ENCODE results near the gene STRADA. TPM values are rescaled to one million over a fixed set of nuclear protein-coding genes. Genes with fewer than 3 reads are reported as not detected.
A peak's percentile ranks its signal among the peaks of the same experiment; 100 is the strongest.

The STRADA gene
- total and polyA plus RNA-seq, 10 of the 15 experiments (the other 5 are each of a cell fraction or from before 2014, with no cell fraction given) = 13.3 to 54.1 (median 44.0) TPM

GRCh38 chr17:63741408-63742173 is at the start of gene STRADA (continued):
- TF ChIP-seq YY1 (IDR thresholded peaks at IDR 0.05; ENCODE audit: low read depth, low read length) (peak; percentile 58; the same call in 1 of the 2 replicates), CEBPB (IDR thresholded peaks at IDR 0.05; ENCODE audit: borderline replicate concordance in 1 of 2, low read depth in 2 of 2, low read length in 2 of 2) (no peak), NBN (IDR thresholded peaks at IDR 0.05) (peak; percentile 74), ESRRA (IDR thresholded peaks at IDR 0.05; ENCODE audit: low read length) (no peak), NFXL1 (IDR thresholded peaks at IDR 0.05; ENCODE audit: borderline replicate concordance) (no peak), BACH1 (IDR thresholded peaks at IDR 0.05; ENCODE audit: borderline replicate concordance) (peak; percentile 83), FOS (IDR thresholded peaks at IDR 0.05; ENCODE audit: borderline replicate concordance, extremely low read depth, insufficient read length) (no peak), MXI1 (IDR thresholded peaks at IDR 0.05; ENCODE audit: low read depth, low read length) (peak; percentile 83), ZSCAN29 (IDR thresholded peaks at IDR 0.05) (no peak), IKZF2 (IDR thresholded peaks at IDR 0.05) (peak; percentile 86 to 90), NFIC (IDR thresholded peaks at IDR 0.05; ENCODE audit: low read depth, low read length) (no peak), POU2F2 (IDR thresholded peaks at IDR 0.05; ENCODE audit: borderline replicate concordance, low read depth, low read length) (peak; percentile 49; the same call in 2 of the 3 replicates), ASH2L (IDR thresholded peaks at IDR 0.05; ENCODE audit: borderline replicate concordance, low read depth) (no peak), NFYB (IDR thresholded peaks at IDR 0.05; ENCODE audit: insufficient read depth, low read depth, low read length) (0 out of 2 replicates have a peak, but pooled peaks have one; percentile 11), PBX3 (IDR thresholded peaks at IDR 0.05; ENCODE audit: insufficient replicate concordance, low read depth, low read length) (no peak), POLR2A (IDR thresholded peaks at IDR 0.05; ENCODE audit: low read depth, low read length) (peak; percentile 98), HSF1 (IDR thresholded peaks at IDR 0.05; ENCODE audit: low read depth, low read length) (no peak), REST (IDR thresholded peaks at IDR 0.05; ENCODE audit: low read depth, low read length) (no peak), CHD1 (IDR thresholded peaks at IDR 0.05; ENCODE audit: low read depth, low read length) (no peak), PRDM15 (CRISPR knock-in tag; IDR thresholded peaks at IDR 0.05) (no peak), TCF12 (IDR thresholded peaks at IDR 0.05; ENCODE audit: low read depth, low read length) (peak; percentile 89)
